ENCODE measurements around the gene TECPR2. TPM values are rescaled to one million over a fixed set of nuclear protein-coding genes. Genes with fewer than 3 reads are reported as not detected.
"Not testable (repeated sequence)": the region's sequence is repeated elsewhere in the genome, so short reads cannot be mapped to it uniquely, and the experiment has no call there.

Gene TECPR2
- total and polyA plus RNA-seq, 2 of the 13 experiments (the other 11 are each of a cell fraction or from before 2014, with no cell fraction given), result 3.5 to 5.7 TPM

DNA sequence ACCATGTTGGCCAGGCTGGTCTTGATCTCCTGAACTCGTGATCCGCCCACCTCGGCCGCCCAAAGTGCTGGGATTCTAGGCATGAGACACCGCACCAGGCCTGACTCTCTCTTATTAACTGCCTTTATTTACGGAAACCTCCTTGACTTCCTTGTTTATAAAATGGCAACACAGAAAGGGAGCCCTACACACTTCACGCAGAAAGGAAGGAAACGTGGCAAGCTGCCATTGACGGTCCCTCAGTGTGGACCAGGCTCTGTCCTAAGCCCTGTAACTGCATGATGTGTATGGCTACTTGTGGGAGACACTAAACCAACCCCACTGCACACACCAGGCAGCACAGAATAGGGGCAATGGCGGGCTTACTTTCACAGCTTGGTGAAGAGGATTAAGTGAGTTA, 11.7 kb upstream of the TECPR2 start:
- Histone ChIP-seq H3K79me2 (ENCODE audit: insufficient read depth, low read length) (no peaks in the 10 kb centered on the region), H3K27me3 (ENCODE audit: control insufficient read depth in 1 of 2, insufficient read depth in 2 of 2, low read length in 2 of 2) (no peaks in the 10 kb centered on the region), H3K4me1 (ENCODE audit: insufficient read depth, low read length) (no peaks in the 10 kb centered on the region), H3K9ac (ENCODE audit: insufficient read depth, low read depth, low read length) (no peak overlapping the region), H4K20me1 (ENCODE audit: insufficient read depth, low read length) (no peaks in the 10 kb centered on the region), H2AFZ (ENCODE audit: low read length) (no peak overlapping the region), H3K4me2 (ENCODE audit: low read depth, low read length) (no peak overlapping the region), H3K4me3 (replicated peaks in 1 of 3; ENCODE audit: insufficient read depth in 1 of 3, low read depth in 2 of 3, low read length in 3 of 3) (no peak overlapping the region), H3K27ac (ENCODE audit: extremely low read length, insufficient read depth, low read length) (no peak overlapping the region), H3K9me3 (ENCODE audit: low read length) (no peaks in the 10 kb centered on the region), H3K36me3 (replicated peaks in 1 of 2; ENCODE audit: control insufficient read depth in 1 of 2, insufficient read depth in 2 of 2, low read length in 2 of 2) (peaks cover 16 to 45% of the 10 kb centered on the region in 2 experiments; a peak in 4 of 5 replicates)
- no peak for FAIRE-seq
- 97% methylated on average over 10 of the region's 10 CpGs for WGBS (ENCODE audit: low lambda C conversion rate)
- in situ Hi-C loops (cut with HindIII; ENCODE audit: extremely low pct_ligation_motif_present, low pct_unique_long_range_greater_than_20kb) (no loop called here), intact Hi-C loops (cut with micrococcal nuclease; ENCODE audit: unreplicated experiment) (no loop called here)
- BruUV-seq (replicated peaks), result no TSS peak
- ChIA-PET CTCF (ENCODE audit: low intra/inter-chr PET ratio, low total read pairs) (no interaction called here), POLR2A (interaction anchor here (1.0 kb wide), 1 partner anchor 9 kb away, joined by 3 read pairs; no protein-coding TSS in a partner anchor)
- no peak for ATAC-seq
- TF ChIP-seq ZNF543 (CRISPR knock-in tag; IDR thresholded peaks at IDR 0.05) (no peak), ETV5 (CRISPR knock-in tag; IDR thresholded peaks at IDR 0.05; ENCODE audit: borderline replicate concordance) (no peak), FOSL2 (CRISPR knock-in tag; IDR thresholded peaks at IDR 0.05) (no peak), PHB2 (IDR thresholded peaks at IDR 0.05; ENCODE audit: partially characterized antibody) (no peak), FOXA3 (CRISPR knock-in tag; IDR thresholded peaks at IDR 0.05) (no peak), DPF2 (CRISPR knock-in tag; IDR thresholded peaks at IDR 0.05; ENCODE audit: borderline replicate concordance, low read depth) (no peak), ZSCAN30 (CRISPR knock-in tag; IDR thresholded peaks at IDR 0.05) (no peak), ZNF674 (CRISPR knock-in tag; IDR thresholded peaks at IDR 0.05; ENCODE audit: low read depth) (no peak), ZNF709 (CRISPR knock-in tag; IDR thresholded peaks at IDR 0.05) (no peak), ZNF567 (CRISPR knock-in tag; IDR thresholded peaks at IDR 0.05; ENCODE audit: borderline replicate concordance) (no peak), ZKSCAN1 (IDR thresholded peaks at IDR 0.05; ENCODE audit: low read length) (no peak), TEAD2 (CRISPR knock-in tag; IDR thresholded peaks at IDR 0.05) (no peak)
- TF ChIP-seq, protein P1, sequence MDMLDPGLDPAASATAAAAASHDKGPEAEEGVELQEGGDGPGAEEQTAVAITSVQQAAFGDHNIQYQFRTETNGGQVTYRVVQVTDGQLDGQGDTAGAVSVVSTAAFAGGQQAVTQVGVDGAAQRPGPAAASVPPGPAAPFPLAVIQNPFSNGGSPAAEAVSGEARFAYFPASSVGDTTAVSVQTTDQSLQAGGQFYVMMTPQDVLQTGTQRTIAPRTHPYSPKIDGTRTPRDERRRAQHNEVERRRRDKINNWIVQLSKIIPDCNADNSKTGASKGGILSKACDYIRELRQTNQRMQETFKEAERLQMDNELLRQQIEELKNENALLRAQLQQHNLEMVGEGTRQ (IDR thresholded peaks at IDR 0.05; ENCODE audit: low read depth, low read length), result no peak
- TF ChIP-seq, protein P1 (CRISPR knock-in tag; IDR thresholded peaks at IDR 0.05; ENCODE audit: borderline replicate concordance), result no peak
- no peak for DNase-seq (ENCODE audit: low spot score)

DNA sequence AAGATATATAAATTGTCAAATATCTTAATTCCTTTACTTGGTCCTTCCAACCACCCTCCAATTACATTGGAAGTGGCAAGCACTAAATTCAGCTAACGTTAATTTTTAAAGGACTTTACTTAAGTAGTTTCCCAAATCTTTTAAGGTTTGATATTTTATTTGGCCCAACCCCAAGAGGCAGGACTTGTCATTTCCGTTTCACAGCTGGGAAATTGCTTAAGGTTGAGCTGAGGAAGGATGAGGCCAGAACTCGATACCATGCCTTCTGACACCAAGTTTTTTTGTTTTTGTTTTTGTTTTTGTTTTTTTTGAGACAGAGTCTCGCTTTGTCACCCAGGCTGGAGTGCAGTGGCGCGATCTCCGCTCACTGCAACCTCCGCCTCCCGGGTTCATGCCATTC, 11.1 kb upstream of the TECPR2 start:
- H3K36me3 ChIP-seq (replicated peaks in 1 of 2; ENCODE audit: control insufficient read depth in 1 of 2, insufficient read depth in 2 of 2, low read length in 2 of 2), result peaks cover 15 to 51% of the 10 kb centered on the region in 2 experiments; a peak in 4 of 5 replicates
- FAIRE-seq; H3K9ac ChIP-seq (ENCODE audit: insufficient read depth, low read depth, low read length); H4K20me1 ChIP-seq (ENCODE audit: insufficient read depth, low read length); H3K27ac ChIP-seq (ENCODE audit: extremely low read length, insufficient read depth, low read length); H2AFZ ChIP-seq (ENCODE audit: low read length); in situ Hi-C loops (cut with HindIII; ENCODE audit: extremely low pct_ligation_motif_present, low pct_unique_long_range_greater_than_20kb); H3K4me1 ChIP-seq (ENCODE audit: insufficient read depth, low read length); H3K79me2 ChIP-seq (ENCODE audit: insufficient read depth, low read length); intact Hi-C loops (cut with micrococcal nuclease; ENCODE audit: unreplicated experiment); BruUV-seq (replicated peaks); H3K27me3 ChIP-seq (ENCODE audit: control insufficient read depth in 1 of 2, insufficient read depth in 2 of 2, low read length in 2 of 2); H3K4me3 ChIP-seq (replicated peaks in 1 of 3; ENCODE audit: insufficient read depth in 1 of 3, low read depth in 2 of 3, low read length in 3 of 3); ATAC-seq; H3K4me2 ChIP-seq (ENCODE audit: low read depth, low read length); H3K9me3 ChIP-seq (ENCODE audit: low read length); DNase-seq (ENCODE audit: low spot score); POLR2A ChIA-PET; CTCF ChIA-PET (ENCODE audit: low intra/inter-chr PET ratio, low total read pairs): not testable (repeated sequence)
- WGBS (ENCODE audit: low lambda C conversion rate), result 99% methylated on average over 9 of the region's 9 CpGs
